ENCODE results near the gene TUBA4A.

- TF ChIP-seq POLR2AphosphoS5 (IDR thresholded peaks at IDR 0.05) (no peak), CTCF (IDR thresholded peaks at IDR 0.05) (no peak), POLR2A (IDR thresholded peaks at IDR 0.05) (no peak), EP300 (IDR thresholded peaks at IDR 0.05) (no peak)
These were observed 12.5 kb upstream of the TUBA4A start for GRCh38 chr2:219266232-219266631.

Measured in stomach (tissue), 4 donors.